ENCODE measurements around the gene CASP8AP2.
A peak's percentile ranks its signal among the peaks of the same experiment; 100 is the strongest.
"Not testable (repeated sequence)": the region's sequence is repeated elsewhere in the genome, so short reads cannot be mapped to it uniquely, and the experiment has no call there.

Gene CASP8AP2

DNA sequence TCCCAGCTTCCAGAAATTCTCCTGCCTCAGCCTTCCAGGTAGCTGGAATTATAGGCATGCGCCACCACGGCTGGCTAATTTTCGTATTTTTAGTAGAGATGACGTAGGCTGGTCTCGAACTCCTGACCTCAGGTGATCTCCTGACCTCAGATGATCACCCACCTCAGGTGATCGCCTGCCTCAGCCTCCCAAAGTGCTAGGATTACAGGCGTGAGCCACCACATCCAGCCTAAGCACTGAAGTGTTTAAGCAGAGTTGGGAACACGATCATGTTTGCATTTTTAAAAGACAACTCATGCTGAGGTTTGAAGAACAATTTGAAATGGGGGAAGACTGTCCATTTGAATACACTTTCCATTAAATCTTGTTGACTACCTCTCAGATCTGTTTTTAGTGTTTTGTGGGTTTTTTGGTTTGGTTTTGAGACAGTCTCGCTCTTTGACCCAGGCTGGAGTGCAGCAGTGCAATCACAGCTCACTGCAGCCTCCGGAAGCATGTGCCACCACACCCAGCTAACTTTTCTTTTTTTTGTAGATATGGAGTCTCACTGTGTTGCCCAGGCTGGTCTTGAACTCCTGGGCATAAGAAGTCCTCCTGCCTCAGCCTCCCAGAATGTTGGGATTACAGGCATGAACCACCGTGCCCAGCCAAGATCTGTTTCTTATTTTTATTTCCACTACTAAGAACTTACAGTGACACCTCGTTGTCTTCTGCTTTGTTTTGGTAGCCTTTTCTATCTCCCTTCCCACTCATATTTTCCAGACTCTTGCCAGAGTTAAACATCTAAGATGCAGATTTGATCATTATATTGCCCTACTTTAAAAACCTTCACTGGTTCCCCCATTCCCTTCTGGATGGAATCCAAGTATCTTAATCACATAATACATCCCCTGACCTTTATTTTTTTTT is 5.5 kb downstream of the CASP8AP2 start:
- DNase-seq (ENCODE audit: low read depth), result peak; percentile 8
- TF ChIP-seq, protein P1, sequence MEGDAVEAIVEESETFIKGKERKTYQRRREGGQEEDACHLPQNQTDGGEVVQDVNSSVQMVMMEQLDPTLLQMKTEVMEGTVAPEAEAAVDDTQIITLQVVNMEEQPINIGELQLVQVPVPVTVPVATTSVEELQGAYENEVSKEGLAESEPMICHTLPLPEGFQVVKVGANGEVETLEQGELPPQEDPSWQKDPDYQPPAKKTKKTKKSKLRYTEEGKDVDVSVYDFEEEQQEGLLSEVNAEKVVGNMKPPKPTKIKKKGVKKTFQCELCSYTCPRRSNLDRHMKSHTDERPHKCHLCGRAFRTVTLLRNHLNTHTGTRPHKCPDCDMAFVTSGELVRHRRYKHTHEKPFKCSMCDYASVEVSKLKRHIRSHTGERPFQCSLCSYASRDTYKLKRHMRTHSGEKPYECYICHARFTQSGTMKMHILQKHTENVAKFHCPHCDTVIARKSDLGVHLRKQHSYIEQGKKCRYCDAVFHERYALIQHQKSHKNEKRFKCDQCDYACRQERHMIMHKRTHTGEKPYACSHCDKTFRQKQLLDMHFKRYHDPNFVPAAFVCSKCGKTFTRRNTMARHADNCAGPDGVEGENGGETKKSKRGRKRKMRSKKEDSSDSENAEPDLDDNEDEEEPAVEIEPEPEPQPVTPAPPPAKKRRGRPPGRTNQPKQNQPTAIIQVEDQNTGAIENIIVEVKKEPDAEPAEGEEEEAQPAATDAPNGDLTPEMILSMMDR (conservative IDR thresholded peaks at IDR 0.05; ENCODE audit: control insufficient read depth, insufficient read depth, low read depth, low read length), result no peak
- no peak overlapping the region for H3K4me3 ChIP-seq (ENCODE audit: control insufficient read depth, low read depth, low read length)

DNA sequence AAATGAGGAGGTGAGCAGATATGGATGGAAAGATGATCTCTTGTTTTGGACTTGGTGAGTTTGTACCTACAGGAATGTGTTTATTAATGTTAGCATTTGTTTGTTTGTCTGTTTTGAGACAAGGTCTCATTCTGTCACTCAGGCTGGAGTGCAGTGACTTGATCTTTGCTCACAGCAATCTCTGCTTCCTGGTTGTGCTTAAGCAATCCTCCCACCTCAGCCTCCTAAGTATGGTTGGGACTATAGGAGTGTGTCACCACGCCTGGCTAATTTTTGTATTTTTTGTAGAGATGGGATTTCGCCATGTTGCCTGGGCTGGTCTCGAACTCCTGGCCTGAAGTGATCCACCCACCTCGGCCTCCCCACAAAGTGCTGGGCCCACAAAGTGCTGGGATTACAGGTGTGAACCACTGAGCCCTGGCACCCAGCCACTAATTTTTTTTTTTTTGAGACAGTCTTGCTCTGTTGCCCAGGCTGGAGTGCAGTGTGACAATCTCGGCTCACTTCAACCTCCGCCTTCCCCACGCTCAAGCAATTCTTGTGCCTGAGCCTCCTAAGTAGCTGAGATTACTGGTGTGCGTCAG is 7.1 kb downstream of the CASP8AP2 start:
- DNase-seq (ENCODE audit: low read depth), result no peak
- TF ChIP-seq, protein P1 (conservative IDR thresholded peaks at IDR 0.05; ENCODE audit: control insufficient read depth, insufficient read depth, low read depth, low read length), result no peak

DNA sequence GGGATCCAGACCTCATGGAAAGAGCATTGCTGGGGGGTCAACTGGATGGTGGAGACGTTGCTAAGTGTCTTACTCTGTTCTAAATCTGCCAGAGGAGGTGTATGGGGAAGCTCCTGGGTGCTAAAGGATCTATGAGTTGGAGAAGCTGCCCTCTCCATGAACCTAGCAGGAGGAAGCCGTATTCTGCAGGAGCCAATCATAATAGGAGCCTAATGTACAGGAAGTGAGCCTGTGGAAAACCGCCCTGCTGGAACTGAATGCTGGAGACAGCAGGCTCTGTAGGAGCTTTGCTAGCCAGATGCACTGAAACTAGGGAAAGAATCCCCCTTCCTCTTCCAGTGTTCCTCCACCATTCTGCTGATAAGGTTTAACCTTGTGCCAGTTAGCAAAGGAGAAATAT is 10.9 kb downstream of the CASP8AP2 start:
- DNase-seq (ENCODE audit: low read depth), result no peak
- TF ChIP-seq, protein P1 (conservative IDR thresholded peaks at IDR 0.05; ENCODE audit: control insufficient read depth, insufficient read depth, low read depth, low read length), result no peak
- no peak overlapping the region for H3K4me3 ChIP-seq (ENCODE audit: control insufficient read depth, low read depth, low read length)

More for the DNA sequence above, 7.1 kb downstream of the CASP8AP2 start:
- H3K4me3 ChIP-seq (ENCODE audit: control insufficient read depth, low read depth, low read length), result no peak overlapping the region

DNA sequence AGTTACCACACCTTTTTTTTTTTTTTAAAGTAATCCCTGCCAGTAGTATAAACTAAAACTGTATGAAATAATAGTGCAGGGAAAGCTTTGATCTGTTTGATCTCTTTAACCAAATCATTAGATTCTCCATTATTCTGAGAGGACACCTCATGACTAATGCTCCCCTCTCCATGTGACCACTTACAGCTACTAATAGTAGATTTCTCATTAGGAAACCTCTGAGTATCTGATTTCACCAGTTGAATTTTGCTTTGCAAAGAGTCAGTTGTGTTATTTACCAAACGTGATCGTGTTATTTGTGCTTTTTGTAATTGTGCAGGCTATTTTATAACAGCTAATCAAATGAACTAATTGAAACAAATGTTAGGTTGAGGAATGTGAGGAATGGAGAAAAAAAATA is 12.5 kb downstream of the CASP8AP2 start:
- no peak overlapping the region for H3K4me3 ChIP-seq (ENCODE audit: control insufficient read depth, low read depth, low read length)
- TF ChIP-seq, protein P1 (conservative IDR thresholded peaks at IDR 0.05; ENCODE audit: control insufficient read depth, insufficient read depth, low read depth, low read length), result no peak
- peak; percentile 54 for DNase-seq (ENCODE audit: low read depth)

DNA sequence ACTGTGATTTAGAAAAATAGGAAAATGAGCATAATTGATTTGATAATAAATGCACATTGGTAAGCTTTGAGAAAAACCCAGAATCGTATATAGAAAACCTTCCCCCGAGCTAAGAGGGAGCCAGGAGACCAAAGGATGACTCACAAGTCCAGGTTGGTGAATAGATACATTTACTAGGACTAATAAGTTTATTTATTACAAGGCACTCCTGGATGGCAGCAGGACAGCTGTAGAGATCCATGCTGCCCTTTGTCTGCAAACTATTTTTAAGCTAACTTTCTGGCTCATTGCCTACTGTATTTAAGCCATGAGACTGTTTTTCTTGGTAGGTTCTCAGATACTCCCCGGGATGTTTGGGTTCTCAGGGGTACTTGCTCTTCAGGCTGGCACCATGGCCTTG is 13.4 kb downstream of the CASP8AP2 start:
- DNase-seq (ENCODE audit: low read depth), result peak; percentile 55
- no peak overlapping the region for H3K4me3 ChIP-seq (ENCODE audit: control insufficient read depth, low read depth, low read length)
- TF ChIP-seq, protein P1 (conservative IDR thresholded peaks at IDR 0.05; ENCODE audit: control insufficient read depth, insufficient read depth, low read depth, low read length), result no peak

DNA sequence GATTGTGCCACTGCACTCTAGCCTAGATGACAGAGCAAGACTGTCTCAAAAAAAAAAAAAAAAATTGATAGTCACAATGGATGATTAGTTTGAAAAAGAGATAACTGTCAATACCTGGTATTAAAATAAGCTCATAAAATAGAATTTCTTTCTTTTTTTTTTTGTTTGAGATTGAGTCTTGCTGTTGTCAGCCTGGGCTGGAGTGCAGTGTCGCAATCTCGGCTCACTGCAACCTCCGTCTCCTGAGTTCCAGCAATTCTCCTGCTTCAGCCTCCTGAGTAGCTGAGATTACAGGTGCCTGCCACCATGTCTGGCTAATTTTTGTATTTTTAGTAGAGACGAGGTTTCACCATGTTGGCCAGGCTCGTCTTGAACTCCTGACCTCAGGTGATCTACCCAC is 17.8 kb downstream of the CASP8AP2 start:
- DNase-seq (ENCODE audit: low read depth); H3K4me3 ChIP-seq (ENCODE audit: control insufficient read depth, low read depth, low read length): not testable (repeated sequence)

DNA sequence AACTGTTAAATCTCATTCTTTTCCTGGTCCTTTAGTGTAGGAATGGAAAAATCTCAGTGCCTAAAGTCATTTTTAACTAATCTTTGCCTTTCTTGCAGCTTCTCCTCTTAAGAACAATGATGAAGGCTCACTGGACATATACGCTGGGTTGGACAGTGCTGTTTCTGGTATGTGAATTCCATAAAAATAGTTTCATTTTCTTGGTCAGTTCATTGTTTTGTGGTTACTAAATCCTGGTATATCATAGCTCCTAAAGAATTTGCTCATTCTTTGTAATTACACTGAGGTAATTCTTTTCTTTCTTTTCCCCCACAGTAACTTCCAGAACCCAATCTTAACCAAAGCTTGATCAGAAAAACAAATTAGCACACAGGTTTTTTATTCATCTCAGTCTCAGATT is 23.4 kb downstream of the CASP8AP2 start:
- DNase-seq (ENCODE audit: low read depth), result no peak
- TF ChIP-seq, protein P1 (conservative IDR thresholded peaks at IDR 0.05; ENCODE audit: control insufficient read depth, insufficient read depth, low read depth, low read length), result no peak

More for the DNA sequence above, 23.4 kb downstream of the CASP8AP2 start:
- H3K4me3 ChIP-seq (ENCODE audit: control insufficient read depth, low read depth, low read length), result no peak overlapping the region

All from fibroblast of mammary gland (primary cell).